HEK293 (cell line): ENCODE data around the gene ANGEL2.

Source experiments
- CTCF ChIA-PET: fragments of 350-600 bp; formaldehyde crosslinking; extraction: SDS; loops from one replicate; lab custom pipeline; 2021; ENCODE audit warnings: antibody characterized with exemption; lab: Yijun Ruan, JAX
- POLR2A ChIA-PET: fragments of 300-600 bp; formaldehyde crosslinking; extraction: SDS; loops from one replicate; lab custom pipeline; 2020; ENCODE audit warnings: antibody characterized with exemption, inconsistent platforms; lab: Yijun Ruan, JAX
- H3K27ac ChIP-seq: fragments of 200-500 bp; sonication (Bioruptor generic); 2 replicates; pipeline ENCODE4 v1.5.1; 2014; ENCODE audit warnings: low read depth, low read length, control low read depth, inconsistent platforms; ENCODE audit errors: extremely low read depth
- H3K36me3 ChIP-seq, 2 experiments: fragments of 200-500 bp in 1 of 2; sonication (Bioruptor generic) in 1 of 2; 1 replicate in 1 of 2; 2 replicates in 1 of 2; pipeline ENCODE4 v1.5.1; 2014 to 2017; ENCODE audit warnings: inconsistent platforms in 2 of 2, low read length in 2 of 2; ENCODE audit not compliant: control insufficient read depth in 2 of 2, insufficient read depth in 1 of 2
- H3K4me1 ChIP-seq: fragments of 200-500 bp; sonication (Bioruptor generic); 2 replicates; pipeline ENCODE4 v1.5.1; 2014; ENCODE audit warnings: mild to moderate bottlenecking, low read length, inconsistent platforms; ENCODE audit not compliant: control insufficient read depth, insufficient read depth
- H3K4me3 ChIP-seq: 2 replicates; pipeline ENCODE4 v1.5.1; 2011; ENCODE audit warnings: low read depth, mild to moderate bottlenecking, control low read depth, low read length, moderate library complexity
- H3K9me3 ChIP-seq: fragments of 200-500 bp; sonication (Bioruptor generic); 2 replicates; pipeline ENCODE4 v1.5.1; 2014; ENCODE audit warnings: low read depth, low read length, inconsistent platforms; ENCODE audit not compliant: control insufficient read depth, insufficient read depth
- GLI4 ChIP-seq: fragments of 450-650 bp; formaldehyde crosslinking; IDR thresholded peaks from 2 replicates; pipeline ENCODE4 v1.5.1; 2016; ENCODE audit warnings: missing biosample characterization, missing genetic modification characterization
- GLIS1 ChIP-seq: fragments of 450-650 bp; formaldehyde crosslinking; IDR thresholded peaks from 2 replicates; pipeline ENCODE4 v1.5.1; 2016; ENCODE audit warnings: missing biosample characterization, missing genetic modification characterization
- KLF1 ChIP-seq: fragments of 450-650 bp; formaldehyde crosslinking; IDR thresholded peaks from 2 replicates; pipeline ENCODE4 v1.5.1; 2016; ENCODE audit warnings: missing biosample characterization, missing genetic modification characterization
- KLF8 ChIP-seq: fragments of 450-650 bp; formaldehyde crosslinking; IDR thresholded peaks from 2 replicates; pipeline ENCODE4 v1.5.1; 2016; ENCODE audit warnings: missing biosample characterization, missing genetic modification characterization
- YY2 ChIP-seq: fragments of 450-650 bp; formaldehyde crosslinking; IDR thresholded peaks from 2 replicates; pipeline ENCODE4 v1.5.1; 2016; ENCODE audit warnings: missing biosample characterization, missing genetic modification characterization
- ZBTB1 ChIP-seq: fragments of 450-650 bp; formaldehyde crosslinking; IDR thresholded peaks from 2 replicates; pipeline ENCODE4 v1.5.1; 2016; ENCODE audit warnings: missing biosample characterization, missing genetic modification characterization
- ZBTB10 ChIP-seq: fragments of 450-650 bp; formaldehyde crosslinking; IDR thresholded peaks from 2 replicates; pipeline ENCODE4 v1.5.1; 2016; ENCODE audit warnings: missing biosample characterization, missing genetic modification characterization
- ZFP69B ChIP-seq: fragments of 450-650 bp; formaldehyde crosslinking; IDR thresholded peaks from 2 replicates; pipeline ENCODE4 v1.5.1; 2016; ENCODE audit warnings: missing biosample characterization, missing genetic modification characterization
- ZNF18 ChIP-seq: fragments of 450-650 bp; formaldehyde crosslinking; IDR thresholded peaks from 2 replicates; pipeline ENCODE4 v1.5.1; 2016; ENCODE audit warnings: missing biosample characterization, missing genetic modification characterization
- ZNF221 ChIP-seq: fragments of 450-650 bp; formaldehyde crosslinking; IDR thresholded peaks from 2 replicates; pipeline ENCODE4 v1.5.1; 2017; ENCODE audit warnings: missing biosample characterization, missing genetic modification characterization, borderline replicate concordance
- ZNF335 ChIP-seq: fragments of 450-650 bp; formaldehyde crosslinking; conservative IDR thresholded peaks from 2 replicates; pipeline ENCODE4 v1.5.1; 2016; ENCODE audit warnings: missing biosample characterization, missing genetic modification characterization
- ZNF354C ChIP-seq: fragments of 450-650 bp; formaldehyde crosslinking; IDR thresholded peaks from 2 replicates; pipeline ENCODE4 v1.5.1; 2016; ENCODE audit warnings: missing biosample characterization, missing genetic modification characterization, low read depth, borderline replicate concordance
- ZNF362 ChIP-seq: fragments of 450-650 bp; formaldehyde crosslinking; IDR thresholded peaks from 2 replicates; pipeline ENCODE4 v1.5.1; 2016; ENCODE audit warnings: missing biosample characterization, missing genetic modification characterization
- ZNF366 ChIP-seq: fragments of 450-650 bp; formaldehyde crosslinking; conservative IDR thresholded peaks from 2 replicates; pipeline ENCODE4 v1.5.1; 2016; ENCODE audit warnings: missing biosample characterization, missing genetic modification characterization
- ZNF549 ChIP-seq: fragments of 450-650 bp; IDR thresholded peaks from 2 replicates; pipeline ENCODE4 v1.5.1; 2018; ENCODE audit warnings: missing biosample characterization, missing genetic modification characterization, mild to moderate bottlenecking, inconsistent platforms, moderate library complexity
- ZNF623 ChIP-seq: fragments of 450-650 bp; formaldehyde crosslinking; IDR thresholded peaks from 2 replicates; pipeline ENCODE4 v1.5.1; 2016; ENCODE audit warnings: missing biosample characterization, missing genetic modification characterization
- ZNF658 ChIP-seq: fragments of 450-650 bp; formaldehyde crosslinking; IDR thresholded peaks from 2 replicates; pipeline ENCODE4; 2016; ENCODE audit warnings: missing biosample characterization, missing genetic modification characterization
- ZNF837 ChIP-seq: fragments of 450-650 bp; formaldehyde crosslinking; IDR thresholded peaks from 2 replicates; pipeline ENCODE4 v1.5.1; 2016; ENCODE audit warnings: missing biosample characterization, missing genetic modification characterization
- ZSCAN4 ChIP-seq: fragments of 450-650 bp; formaldehyde crosslinking; IDR thresholded peaks from 2 replicates; pipeline ENCODE4 v1.5.1; 2017; ENCODE audit warnings: missing biosample characterization, missing genetic modification characterization

Gene ANGEL2

GRCh38 chr1:212986551-212986950 lies 29.1 kb downstream of the ANGEL2 start:
- H3K27ac ChIP-seq: no peak overlapping the region
- POLR2A ChIA-PET: interaction anchor here (0.7 kb wide), 1 partner anchor 92 kb away, joined by 4 read pairs; no protein-coding TSS in a partner anchor
- CTCF ChIA-PET: interaction anchor here (0.6 to 3.2 kb wide), 6 partner anchors 9 to 423 kb away, joined by 3 to 20 read pairs (median 4); no protein-coding TSS in a partner anchor
- H3K9me3 ChIP-seq: no peaks in the 10 kb centered on the region
- peaks cover 0 to 6% of the 10 kb centered on the region in 2 experiments; a peak in 2 of 3 replicates for H3K36me3 ChIP-seq
- TF ChIP-seq ZNF354C (tag by site-specific recombination) (no peak), KLF1 (tag by site-specific recombination) (no peak), ZSCAN4 (tag by site-specific recombination) (no peak), ZBTB1 (tag by site-specific recombination) (no peak), ZBTB10 (no peak), ZNF335 (tag by site-specific recombination) (no peak), ZNF623 (tag by site-specific recombination) (no peak), KLF8 (tag by site-specific recombination) (no peak), ZNF366 (tag by site-specific recombination) (no peak)
- no peaks in the 10 kb centered on the region for H3K4me1 ChIP-seq
- H3K4me3 ChIP-seq: no peak overlapping the region

GRCh38 chr1:212984522-212985291 lies 31.0 kb downstream of the ANGEL2 start:
- no peak overlapping the region for H3K4me3 ChIP-seq
- H3K36me3 ChIP-seq: peaks cover 0 to 6% of the 10 kb centered on the region in 2 experiments; a peak in 1 of 3 replicates
- no peak overlapping the region for H3K27ac ChIP-seq
- H3K4me1 ChIP-seq: no peaks in the 10 kb centered on the region
- POLR2A ChIA-PET: interaction anchor here (0.7 kb wide), 1 partner anchor 27 kb away, joined by 4 read pairs; no protein-coding TSS in a partner anchor
- no peaks in the 10 kb centered on the region for H3K9me3 ChIP-seq
- CTCF ChIA-PET: interaction anchor here (1.5 to 3.2 kb wide), 3 partner anchors 10 to 64 kb away, joined by 4 to 20 read pairs (median 8); no protein-coding TSS in a partner anchor
- TF ChIP-seq ZNF658: no peak
- TF ChIP-seq ZNF18 (tag by site-specific recombination): no peak
- TF ChIP-seq ZNF362 (tag by site-specific recombination): peak; percentile 68; the same call in 1 of the 2 replicates

- no peaks in the 10 kb centered on the region for H3K9me3 ChIP-seq
- no peaks in the 10 kb centered on the region for H3K4me1 ChIP-seq
- H3K27ac ChIP-seq: no peak overlapping the region
- no peak overlapping the region for H3K4me3 ChIP-seq
- POLR2A ChIA-PET: no interaction called here
- TF ChIP-seq GLIS1 (no peak), ZNF837 (tag by site-specific recombination) (no peak), YY2 (no peak), ZFP69B (tag by site-specific recombination) (no peak), ZNF658 (no peak), ZNF549 (tag by site-specific recombination) (no peak), ZNF221 (tag by site-specific recombination) (no peak), GLI4 (tag by site-specific recombination) (no peak)
- CTCF ChIA-PET: interaction anchor here (1.5 kb wide), 1 partner anchor 63 kb away, joined by 4 read pairs; no protein-coding TSS in a partner anchor
- H3K36me3 ChIP-seq: no peaks in the 10 kb centered on the region
These were observed 32.2 kb downstream of the ANGEL2 start for GRCh38 chr1:212983482-212983881.
